ENCODE data around the gene NR6A1.

The NR6A1 gene

DNA sequence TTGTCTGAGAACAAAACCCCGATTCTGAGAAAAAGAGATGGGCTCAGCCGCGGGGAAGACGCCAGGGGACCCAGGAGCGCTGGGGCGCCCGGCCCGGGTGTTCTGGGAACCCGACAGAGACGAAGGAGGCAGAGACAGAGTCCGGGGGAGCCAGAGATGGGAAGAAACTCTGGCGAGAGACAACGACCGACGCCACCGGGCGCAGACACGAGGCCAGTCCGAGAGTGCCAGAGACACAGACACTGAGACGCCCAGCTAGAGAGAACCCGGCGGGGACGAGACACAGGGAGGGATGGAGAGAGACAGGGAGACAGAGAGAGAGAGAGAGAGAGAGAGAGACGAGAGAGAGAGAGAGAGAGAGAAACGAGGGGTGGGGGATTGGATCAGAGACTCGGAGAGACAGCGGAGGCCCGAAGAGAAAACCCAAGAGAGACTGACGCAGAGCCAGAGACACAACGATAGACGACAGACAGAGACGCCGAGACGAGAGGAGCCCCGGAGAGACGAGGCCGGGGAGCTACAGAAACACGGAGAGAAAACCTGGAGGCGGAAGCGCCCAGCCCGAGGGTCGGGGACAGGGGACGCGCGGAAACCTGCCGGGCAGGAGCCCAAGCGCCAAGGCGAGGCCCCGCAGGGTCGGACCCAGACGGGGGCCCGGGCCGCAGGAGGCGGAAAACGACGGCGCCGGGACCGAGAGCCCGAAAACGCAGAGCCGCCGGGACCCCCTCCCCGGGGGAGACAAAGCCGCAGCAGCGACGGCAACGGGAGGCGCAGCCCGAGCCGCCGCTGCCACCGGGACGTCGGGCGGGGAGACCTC lies 267.2 kb downstream of the NR6A1 start:
- no peak for DNase-seq (ENCODE audit: low read depth)

DNA sequence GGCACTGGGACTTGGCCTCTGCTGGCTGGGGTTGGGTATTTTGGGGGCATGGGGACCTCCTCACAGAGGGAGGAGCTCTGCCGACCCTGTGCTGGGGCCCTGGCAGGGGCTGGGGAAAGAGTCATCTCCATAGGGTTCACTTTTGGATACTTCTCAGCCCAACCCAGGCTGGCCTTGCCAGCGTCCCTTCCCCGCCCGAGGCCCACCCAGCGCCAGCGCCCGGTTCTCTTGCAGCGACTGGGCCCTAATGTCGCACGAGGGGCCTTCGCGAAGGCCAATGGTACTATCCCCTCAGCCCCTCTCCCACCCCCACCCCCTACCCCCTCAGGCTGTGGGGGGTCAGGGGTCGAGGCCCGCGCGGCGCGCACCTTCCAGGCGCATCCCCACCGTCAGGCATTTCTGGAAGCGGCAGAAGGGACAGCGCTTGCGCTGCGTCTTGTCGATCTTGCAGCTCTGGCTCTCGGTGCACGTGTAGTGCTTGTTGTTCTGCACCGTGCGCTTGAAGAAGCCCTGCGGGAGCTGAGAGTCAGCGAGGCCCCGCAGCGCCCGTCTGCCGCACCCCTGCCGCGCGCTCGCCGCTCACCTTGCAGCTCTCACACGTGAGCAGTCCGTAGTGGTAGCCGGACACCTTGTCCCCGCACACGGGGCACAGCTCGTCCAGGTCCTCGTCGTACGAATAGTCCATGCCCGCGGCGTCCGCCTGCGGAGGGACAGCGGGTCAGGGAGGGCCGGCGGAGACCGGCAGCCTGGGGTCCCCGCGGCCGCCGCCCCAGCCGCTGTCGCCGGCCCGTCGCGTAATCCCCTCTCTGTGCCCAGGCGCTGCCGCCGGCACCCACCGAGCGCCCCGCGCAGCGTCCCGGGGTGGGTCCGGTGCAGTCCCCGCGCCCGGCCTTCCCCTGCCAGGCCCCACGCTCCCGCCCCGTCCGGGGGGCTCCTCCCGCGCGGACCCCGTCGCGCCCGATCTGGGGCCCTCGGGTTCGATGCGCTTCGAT lies 268.1 kb downstream of the NR6A1 start:
- DNase-seq (ENCODE audit: low read depth), result no peak

DNA sequence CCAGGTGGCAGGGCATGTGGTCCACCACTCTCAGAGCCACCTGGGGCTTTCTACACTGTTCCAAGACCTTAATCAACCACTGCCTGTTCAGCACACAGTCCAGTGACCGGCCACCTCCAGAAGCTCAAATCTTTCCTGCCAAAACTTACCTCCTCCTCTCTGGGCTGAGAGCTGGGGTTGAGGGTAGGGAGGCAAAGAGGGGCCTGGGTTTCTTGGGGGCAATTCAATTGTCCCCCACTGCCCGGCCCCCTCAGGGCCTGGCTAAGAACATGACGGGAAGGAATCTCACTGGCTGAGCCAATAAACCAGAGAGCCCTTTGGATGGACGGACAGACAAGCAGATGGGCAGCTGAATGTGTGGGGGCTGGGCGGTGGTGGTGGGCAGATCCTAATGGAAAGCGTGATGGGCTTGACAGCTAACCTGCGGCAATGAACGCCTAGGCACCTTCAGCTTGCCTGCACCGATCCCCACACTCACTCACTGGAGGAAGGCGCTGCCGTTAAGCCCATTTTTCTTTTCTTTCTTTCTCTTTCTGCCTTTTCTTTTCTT lies 269.3 kb downstream of the NR6A1 start:
- DNase-seq (ENCODE audit: low read depth), result no peak

DNA sequence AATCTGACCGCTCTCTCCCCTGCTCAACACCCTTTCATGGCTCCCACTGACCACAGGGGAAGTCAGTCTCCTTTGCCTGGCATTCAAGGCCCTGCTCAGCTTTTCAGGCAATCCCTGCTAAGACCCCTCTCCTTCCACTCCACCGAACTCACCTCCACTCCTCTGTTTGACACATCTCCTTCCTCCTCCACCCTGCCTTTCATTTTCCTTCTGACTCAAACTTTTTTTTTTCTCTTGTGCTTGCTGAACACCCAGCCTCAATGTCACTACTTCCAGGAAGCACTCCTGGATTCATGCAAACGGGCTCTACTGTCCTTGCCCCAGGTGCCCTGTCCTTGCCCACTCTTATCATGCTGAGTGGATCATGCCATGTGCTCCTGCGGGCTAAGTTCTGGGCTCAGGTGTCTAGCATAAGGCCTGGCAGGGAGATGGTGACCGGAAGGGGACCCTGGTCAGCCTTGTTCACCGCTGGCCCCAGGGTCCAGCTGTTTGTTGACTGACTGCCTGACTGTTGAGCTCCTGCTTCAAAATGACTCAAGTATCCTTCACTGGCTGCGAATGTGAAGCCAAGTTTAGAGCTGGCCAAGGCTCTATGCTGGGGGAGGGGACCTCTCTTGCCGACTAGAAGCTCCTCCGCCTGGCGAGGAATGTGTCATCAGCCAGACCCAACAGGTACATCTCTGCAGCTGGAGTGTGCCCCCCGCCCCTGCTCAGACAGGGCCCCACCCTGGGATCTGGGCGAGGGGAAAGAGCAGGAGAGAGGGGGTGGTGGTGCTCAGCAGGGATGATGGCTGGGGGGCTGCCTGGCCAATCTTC lies 270.1 kb downstream of the NR6A1 start:
- no peak for DNase-seq (ENCODE audit: low read depth)

DNA sequence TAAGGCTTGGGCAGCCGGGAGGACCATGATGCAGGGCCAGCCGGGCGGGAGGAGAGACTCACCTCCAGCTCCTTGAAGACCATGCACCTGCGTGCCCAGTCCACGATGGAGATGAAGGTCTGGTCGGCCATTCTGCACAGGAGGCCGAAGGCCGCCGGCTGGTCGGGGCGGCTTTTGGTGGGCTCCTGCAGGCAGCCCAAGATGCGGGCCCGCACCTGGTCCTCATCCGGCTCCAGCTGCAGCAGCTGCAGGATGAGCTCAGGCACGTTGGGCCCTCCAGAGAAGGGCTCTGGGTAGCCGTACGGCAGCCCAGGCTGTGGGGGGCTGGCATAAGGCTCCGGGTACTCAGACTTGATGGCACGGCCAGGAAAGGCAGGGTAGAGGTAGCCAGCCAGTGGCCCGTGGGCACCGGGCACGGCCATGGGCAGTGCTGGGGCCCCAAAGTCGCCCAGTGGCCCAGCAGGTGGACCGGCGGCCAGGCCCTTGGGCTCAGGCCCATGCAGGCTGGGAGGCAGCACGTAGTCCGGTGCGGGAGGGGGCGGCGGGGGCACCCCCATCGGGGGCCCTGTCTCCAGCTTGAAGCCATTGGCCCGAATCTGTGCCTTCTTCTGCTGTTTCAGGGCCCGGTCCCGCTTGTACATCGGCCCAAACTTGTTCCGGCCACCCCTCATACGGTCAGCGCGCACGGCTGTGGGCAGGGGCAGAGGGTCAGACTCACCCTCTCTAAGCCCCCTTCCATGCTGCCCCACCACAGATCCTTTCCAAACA lies 270.9 kb downstream of the NR6A1 start:
- DNase-seq (ENCODE audit: low read depth), result no peak

DNA sequence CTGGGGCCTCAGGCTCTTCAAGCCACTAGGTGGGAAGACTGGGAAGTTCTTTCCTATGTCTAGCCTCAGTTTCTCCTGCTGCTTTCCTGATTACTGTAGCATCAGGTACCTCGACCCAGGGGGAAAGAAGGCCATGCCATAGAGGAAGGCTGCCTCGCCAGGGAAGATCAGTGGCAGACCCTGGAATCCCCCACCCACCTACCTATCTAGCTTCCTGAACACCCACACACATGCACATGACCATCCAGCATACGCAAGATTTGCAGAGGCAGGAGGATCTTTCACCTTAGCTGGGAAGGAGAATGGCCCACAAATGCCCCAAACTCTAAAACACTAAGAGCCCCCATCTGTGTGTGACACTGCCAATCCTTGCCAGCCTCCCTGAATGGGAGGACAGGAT lies 271.9 kb downstream of the NR6A1 start:
- no peak for DNase-seq (ENCODE audit: low read depth)

DNA sequence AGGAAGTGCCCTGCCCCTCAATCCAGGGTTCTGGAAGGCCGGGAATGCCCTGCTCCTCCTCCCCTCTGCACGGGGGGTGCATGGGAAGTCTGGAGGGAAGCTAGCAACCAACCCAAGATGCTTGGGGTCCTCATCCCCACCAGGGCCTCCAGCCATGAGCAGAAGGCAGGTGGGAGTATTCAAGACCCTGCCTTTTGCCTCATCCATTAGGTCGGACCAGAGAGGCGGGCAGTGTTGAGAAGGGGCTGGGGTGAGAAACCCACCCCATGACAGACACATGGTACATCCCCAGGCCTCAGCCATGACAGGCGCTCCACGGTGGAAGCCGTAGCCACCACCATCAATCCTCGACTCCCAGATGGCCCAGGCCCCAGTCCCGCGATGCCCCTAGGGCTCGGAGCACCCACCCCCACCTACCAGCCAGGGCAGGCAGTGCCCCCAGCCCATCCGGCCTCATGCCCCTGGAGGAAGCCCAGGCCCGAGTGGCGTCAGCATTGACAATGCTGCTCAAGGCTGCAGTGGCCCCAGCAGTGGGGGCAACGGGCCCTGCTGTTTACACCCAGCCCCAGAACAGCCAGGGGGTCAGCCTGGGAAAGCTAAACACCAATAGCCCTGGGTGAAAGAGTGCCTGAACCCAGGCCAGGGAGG lies 272.5 kb downstream of the NR6A1 start:
- no peak for DNase-seq (ENCODE audit: low read depth)

DNA sequence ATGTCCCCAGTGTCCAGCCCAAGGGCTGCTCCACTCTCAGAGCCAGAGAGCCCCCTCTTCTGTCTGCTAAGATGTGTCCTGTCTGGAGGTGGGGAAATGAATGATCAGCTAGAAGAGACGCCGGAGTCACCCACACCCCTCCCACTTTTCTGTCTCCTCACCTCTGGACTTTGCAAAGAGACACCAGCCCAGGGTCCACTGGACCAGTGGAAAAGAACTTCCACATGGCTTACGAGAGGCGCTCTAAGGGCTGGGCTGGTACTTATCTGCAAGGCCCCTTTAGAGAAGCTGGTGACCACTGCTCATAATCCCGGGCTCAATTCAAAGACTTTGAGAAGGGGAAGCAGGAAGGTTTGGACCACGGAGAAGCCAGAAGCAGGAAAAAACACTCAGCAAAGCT lies 273.1 kb downstream of the NR6A1 start:
- no peak for DNase-seq (ENCODE audit: low read depth)

DNA sequence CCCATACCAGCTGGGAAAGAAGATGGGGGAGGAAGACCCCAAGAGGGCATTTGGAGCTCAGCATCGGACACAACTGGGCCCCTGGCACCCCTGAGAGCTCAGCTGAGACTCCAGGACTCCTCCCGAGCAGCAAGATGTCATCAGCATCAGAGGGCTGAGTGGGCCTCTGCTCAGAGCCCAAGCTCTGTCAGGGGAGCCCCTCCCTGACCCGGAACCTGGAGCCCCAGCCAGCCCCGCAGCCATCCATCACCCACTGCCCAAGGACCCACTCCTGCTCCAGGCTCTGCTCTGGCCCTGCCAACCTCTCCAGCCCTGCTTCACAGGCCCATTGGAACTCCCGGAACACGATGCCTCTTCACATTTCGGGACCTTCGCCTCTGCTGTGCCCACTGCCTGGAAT lies 273.7 kb downstream of the NR6A1 start:
- no peak for DNase-seq (ENCODE audit: low read depth)

DNA sequence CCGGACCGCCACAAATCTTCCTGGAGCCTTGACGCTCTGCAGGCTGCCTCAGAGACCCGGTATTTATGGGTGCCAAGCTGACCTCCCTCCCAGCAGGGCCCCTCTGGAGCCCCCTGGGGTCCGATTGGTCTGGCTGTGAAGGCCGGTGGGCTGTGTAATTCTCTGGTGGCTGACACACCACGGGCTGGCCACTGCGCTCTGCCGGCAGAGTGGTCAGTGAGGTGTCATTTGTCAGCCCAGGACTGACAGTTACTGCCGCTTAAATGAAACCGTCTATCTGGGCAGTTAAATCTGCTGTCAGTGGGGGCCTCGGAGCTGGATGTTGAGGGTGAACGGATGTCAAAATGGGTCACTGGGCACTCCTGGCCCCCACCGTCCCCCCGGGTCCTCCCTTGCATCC lies 274.6 kb downstream of the NR6A1 start:
- no peak for DNase-seq (ENCODE audit: low read depth)

DNA sequence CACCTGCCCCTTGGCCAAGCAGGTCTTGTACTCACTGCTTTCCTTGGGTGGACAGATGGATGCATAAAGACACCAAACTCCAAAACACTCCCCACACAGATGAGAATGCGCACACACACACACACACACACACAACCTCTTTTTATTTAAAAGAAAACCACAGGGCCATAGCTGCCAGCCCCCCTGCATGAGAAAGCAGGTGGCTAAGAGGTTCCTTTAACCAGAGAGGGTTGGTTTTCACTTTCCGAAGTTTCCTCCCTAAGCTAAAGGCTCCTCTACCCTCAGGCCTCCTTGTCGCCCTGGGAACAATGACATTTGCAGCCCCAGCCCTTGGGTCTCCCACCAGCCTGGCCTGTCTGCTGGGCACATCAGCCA lies 275.0 kb downstream of the NR6A1 start:
- DNase-seq (ENCODE audit: low read depth), result no peak

DNA sequence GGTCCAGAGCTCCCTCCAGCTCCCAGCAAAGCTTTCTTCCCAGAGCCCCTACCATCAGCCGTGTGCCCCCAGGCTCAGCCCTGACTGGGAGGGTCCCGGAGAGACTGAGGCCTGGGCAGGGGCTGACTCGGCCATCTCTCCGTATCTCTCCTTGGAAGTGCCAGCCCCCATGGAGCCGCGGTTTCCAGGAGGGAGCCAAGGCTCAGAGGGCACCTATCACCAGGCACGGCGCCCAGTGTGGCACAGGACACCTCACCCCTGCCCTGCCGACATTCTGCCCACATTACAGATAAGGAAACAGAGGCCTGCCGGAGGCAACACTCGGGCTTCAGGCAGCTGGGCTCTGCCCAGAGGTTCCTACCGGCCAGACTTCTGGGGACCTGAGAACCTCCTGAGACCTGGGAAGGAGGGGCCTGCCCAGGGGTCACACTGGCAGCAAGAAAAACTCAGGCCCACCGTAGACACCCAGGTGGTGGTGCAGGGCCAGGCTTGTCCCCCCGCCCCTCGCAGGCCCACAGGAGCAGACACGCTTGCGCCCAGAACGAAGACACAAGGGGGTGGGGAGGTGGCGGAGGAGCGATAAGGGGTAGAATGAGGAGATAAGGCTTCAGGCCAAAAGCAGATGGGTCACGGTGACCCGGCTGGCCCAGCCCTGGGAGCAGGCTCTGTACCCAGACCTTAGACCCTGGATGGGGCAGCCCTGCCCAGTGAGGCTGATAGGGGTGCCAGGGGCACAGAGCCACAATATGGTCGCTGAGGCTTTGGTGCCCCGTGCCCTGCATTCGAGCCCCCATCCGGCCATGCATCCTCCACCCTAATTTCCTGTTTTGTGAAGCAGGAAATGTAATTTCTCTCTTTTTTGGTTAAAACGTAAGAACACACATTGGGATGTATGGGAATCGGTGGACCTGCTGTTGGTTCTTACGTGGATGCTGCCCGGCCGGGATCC lies 275.7 kb downstream of the NR6A1 start:
- DNase-seq (ENCODE audit: low read depth), result no peak

DNA sequence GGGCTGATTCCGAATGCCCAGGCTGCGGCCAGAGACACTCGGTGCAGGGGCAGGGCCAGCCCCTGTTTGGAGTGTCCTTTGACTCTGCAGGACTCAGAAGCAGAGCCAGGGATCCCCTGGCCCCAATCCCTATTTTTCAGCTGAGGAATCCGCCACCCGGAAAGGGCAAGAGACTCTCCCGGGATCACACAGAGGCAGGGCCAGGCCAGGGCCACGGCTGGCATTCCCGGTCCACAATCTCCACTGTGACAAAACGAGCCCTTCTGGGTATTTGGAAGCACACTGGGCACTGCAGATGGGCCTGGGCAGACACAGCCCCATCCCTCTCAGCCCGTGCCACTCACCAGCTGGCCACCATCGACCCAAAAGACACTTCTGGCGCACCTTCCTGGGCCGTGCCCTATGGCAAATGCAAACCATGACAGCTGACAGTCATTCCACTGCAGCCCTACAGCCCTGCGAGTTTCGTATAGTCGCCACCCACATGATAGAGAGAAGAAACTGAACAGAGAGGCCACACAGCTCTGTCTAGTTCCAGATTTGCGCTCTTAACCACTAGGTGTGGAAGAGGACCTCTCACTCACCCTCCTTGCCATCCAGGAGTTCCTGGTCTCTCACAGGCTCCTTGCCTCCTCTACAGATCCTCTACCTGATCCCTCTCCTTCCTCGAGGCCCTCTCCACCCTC lies 277.2 kb downstream of the NR6A1 start:
- DNase-seq (ENCODE audit: low read depth), result no peak

DNA sequence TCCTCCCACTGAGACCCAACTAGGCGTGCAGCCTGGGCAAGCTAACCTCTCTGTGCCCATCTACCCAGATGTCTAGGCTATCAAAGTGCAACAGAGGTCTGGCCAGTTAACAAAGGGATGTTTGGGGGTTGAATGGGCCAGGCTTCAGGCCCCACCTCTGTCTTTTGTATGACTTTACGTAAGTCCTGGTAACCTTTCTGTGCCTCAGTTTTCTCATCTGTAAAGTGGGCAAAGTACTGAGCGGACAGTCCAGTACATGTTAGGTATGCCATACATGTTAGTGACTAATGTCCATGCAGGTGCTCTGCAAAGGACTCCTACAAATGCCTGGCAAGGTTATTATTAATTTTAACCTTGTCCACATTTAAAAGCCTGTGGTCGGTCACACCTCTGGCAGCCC lies 277.9 kb downstream of the NR6A1 start:
- DNase-seq (ENCODE audit: low read depth), result no peak

DNA sequence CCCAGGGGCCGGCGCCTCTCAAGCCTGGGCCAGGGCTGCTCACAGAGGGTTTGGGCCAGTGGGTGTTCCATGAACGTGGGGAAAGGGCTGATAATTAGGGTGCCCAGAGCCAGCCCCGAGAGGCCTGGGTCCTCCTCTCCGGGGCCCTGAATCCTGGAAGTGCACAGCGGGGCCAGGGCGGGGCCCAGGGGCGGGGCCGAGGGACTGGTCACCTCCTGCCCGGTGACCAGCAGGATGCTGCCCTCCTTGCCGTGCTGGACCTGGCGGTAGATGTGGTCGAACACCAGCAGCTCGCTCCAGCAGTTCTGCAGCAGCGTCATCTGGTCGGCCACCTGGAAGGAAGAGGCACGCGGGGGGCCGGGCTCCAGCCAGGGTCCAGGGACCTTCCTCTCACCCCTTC lies 278.3 kb downstream of the NR6A1 start:
- DNase-seq (ENCODE audit: low read depth), result no peak

DNA sequence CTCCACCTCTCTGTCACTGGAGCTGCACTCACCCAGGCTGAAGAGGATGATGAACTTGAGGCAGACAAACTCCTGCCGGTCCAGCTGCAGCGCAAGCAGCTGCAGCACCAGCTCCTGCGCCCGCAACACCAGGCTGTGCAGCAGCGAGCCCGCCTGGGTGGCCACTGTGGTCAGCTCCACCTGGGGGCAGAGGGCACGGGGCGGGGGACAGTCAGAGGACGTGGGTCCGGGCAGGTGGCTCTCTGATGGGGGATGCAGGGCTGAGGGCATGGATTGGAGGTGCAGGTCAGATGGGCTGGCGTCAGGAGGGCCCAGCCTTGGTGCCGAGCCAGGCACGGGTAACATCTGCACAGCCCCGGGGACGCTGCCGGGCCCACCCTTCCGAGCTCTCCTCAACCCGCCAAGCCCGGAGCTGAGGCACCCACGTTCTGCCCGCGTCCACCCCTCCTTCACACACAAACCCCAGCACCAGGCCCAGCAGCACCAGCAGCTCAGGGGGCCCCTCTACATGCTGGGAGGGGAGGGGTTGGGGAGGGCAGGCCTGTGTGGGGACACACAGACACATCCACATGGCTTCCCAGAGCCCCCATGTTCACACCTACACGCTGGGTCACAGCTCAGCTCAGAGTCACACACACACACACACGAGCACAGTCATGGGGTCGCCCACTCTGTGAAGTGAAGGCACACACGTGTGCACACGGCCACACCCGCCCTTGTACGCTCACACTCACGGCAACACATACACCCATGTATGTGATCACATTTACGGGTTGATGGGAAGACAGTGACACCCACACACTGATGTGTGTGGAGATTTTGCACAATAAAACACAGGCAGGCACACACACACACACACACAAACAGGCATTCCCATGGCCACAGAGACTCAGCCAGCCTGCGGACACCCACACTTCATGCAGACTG lies 279.8 kb downstream of the NR6A1 start:
- no peak for DNase-seq (ENCODE audit: low read depth)

DNA sequence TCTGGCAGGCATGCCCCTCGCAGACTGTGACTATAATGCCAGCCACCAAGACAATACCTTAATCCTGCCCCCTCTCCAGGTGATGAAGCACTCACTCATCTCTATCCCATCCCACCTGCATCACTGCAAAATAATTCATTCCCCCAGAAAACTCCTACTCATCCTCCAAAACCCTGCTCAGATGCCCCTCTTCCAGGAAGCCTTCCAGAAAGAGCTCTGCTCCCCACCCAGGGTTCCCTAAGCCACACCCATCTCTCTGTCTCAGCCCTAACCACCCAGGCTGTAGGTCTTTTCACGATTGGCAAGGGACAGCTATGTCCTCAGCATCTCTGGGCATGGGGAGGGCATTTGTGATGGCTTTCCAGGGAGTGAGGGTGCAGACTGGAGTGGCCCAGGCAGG lies 281.1 kb downstream of the NR6A1 start:
- no peak for DNase-seq (ENCODE audit: low read depth)

DNA sequence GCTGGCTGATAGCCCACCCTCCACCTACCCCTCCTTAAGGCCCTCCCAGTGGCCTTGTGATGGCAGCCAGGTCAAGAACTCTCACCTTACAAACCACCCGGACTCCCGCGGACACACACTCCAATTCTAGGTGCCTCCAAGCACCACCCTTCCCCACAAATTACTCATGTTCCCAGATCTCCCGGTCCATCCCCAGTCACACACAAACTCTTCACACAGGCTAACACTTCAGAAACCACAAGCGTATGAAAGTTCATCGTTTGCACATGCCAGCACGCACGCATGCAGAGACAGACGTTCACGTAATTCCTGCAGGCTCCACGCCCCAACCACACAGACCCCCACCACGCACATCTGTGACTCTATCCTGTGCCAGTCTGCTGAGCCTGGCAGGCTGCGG lies 281.9 kb downstream of the NR6A1 start:
- no peak for DNase-seq (ENCODE audit: low read depth)

All from CMK (cell line).